Gastrocnemius medialis (tissue), 4 donors: ENCODE measurements around the gene VEGFA.

Experiments used
- CTCF ChIP-seq, 5 experiments: fragments of 450-650 bp in 3 of 5; fragments of 200-600 bp in 2 of 5; sonication (generic) in 2 of 5; IDR thresholded peaks in 4 of 5; conservative IDR thresholded peaks in 1 of 5; 1 replicate in 4 of 5; 2 replicates in 1 of 5; pipeline ENCODE4 v1.5.1; 2016 to 2019; ENCODE audit warnings: antibody characterized with exemption in 5 of 5, mild to moderate bottlenecking in 3 of 5, moderate library complexity in 3 of 5
- POLR2A ChIP-seq, 2 donors: fragments of 450-650 bp; IDR thresholded peaks; one replicate each; pipeline ENCODE4 v1.6.1; 2017; ENCODE audit warnings: antibody characterized with exemption in 2 of 2, mild to moderate bottlenecking in 2 of 2, moderate library complexity in 2 of 2

- TF ChIP-seq CTCF (IDR thresholded peaks at IDR 0.05 in 4 of 5, conservative IDR thresholded peaks at IDR 0.05 in 1 of 5) = no peak
- no peak for TF ChIP-seq POLR2A (IDR thresholded peaks at IDR 0.05)
These were observed 44.1 kb downstream of the VEGFA start for GRCh38 chr6:43814111-43814510.
